GM23338 (cell line): ENCODE measurements around the gene TRIM72. TPM values are rescaled to one million over a fixed set of nuclear protein-coding genes. Genes with fewer than 3 reads are reported as not detected.

Source experiments
- ATAC-seq: fragments of 200-7000 bp; cut with Tn5 transposase; 3 replicates; pipeline ENCODE4 v1.9.1; 2020
- DNase-seq: peaks from one replicate; pipeline ENCODE4 v3.0.0-alpha.2; 2015; ENCODE audit warnings: low spot score
- H2AFZ ChIP-seq: fragments of 200-600 bp; sonication (generic); 2 replicates; pipeline ENCODE4 v1.8.0; 2016; ENCODE audit warnings: antibody characterized with exemption, mild to moderate bottlenecking, moderate library complexity
- H3F3A ChIP-seq: fragments of 200-600 bp; sonication (generic); replicated peaks from 2 replicates; pipeline ENCODE4 v1.8.0; 2017; ENCODE audit warnings: antibody characterized with exemption, mixed run types, low read depth
- H3K27ac ChIP-seq: fragments of 200-600 bp; sonication (generic); 2 replicates; pipeline ENCODE4 v1.6.1; 2016; ENCODE audit warnings: low read depth
- H3K27me3 ChIP-seq: fragments of 200-600 bp; sonication (generic); 2 replicates; pipeline ENCODE4 v1.8.0; 2016; ENCODE audit warnings: mild to moderate bottlenecking, mixed run types, moderate library complexity; ENCODE audit not compliant: insufficient read depth
- H3K36me3 ChIP-seq: fragments of 200-600 bp; sonication (generic); 2 replicates; pipeline ENCODE4 v1.8.0; 2016; ENCODE audit warnings: mild to moderate bottlenecking; ENCODE audit not compliant: insufficient read depth
- H3K4me1 ChIP-seq: fragments of 200-600 bp; sonication (generic); 2 replicates; pipeline ENCODE4 v1.8.0; 2016; ENCODE audit warnings: mild to moderate bottlenecking, moderate library complexity; ENCODE audit not compliant: insufficient read depth
- H3K4me2 ChIP-seq: fragments of 200-600 bp; sonication (generic); 2 replicates; pipeline ENCODE4 v1.7.1; 2017; ENCODE audit warnings: mixed run types
- H3K4me3 ChIP-seq: fragments of 200-600 bp; sonication (generic); 2 replicates; pipeline ENCODE4 v1.6.1; 2016; ENCODE audit warnings: mixed run types
- H3K79me2 ChIP-seq: fragments of 200-600 bp; sonication (generic); replicated peaks from 2 replicates; pipeline ENCODE4 v1.8.0; 2017; ENCODE audit warnings: mild to moderate bottlenecking; ENCODE audit not compliant: insufficient read depth
- H3K9me2 ChIP-seq: fragments of 200-600 bp; sonication (generic); 2 replicates; pipeline ENCODE4 v1.8.0; 2017; ENCODE audit not compliant: insufficient read depth
- H4K20me1 ChIP-seq: fragments of 200-600 bp; sonication (generic); replicated peaks from 2 replicates; pipeline ENCODE4 v1.8.0; 2017; ENCODE audit warnings: mild to moderate bottlenecking; ENCODE audit not compliant: insufficient read depth
- H3K27ac Mint-ChIP-seq: 2 replicates; pipeline ENCODE4 v1.8.0; 2020; ENCODE audit warnings: inconsistent platforms, mild to moderate bottlenecking, moderate library complexity, mixed read lengths
- H3K27me3 Mint-ChIP-seq: 3 replicates; pipeline ENCODE4 v1.8.0; 2022; ENCODE audit warnings: low read depth, mild to moderate bottlenecking, moderate library complexity, mixed read lengths, inconsistent platforms; ENCODE audit not compliant: insufficient read depth, poor library complexity
- H3K36me3 Mint-ChIP-seq: 3 replicates; pipeline ENCODE4 v1.8.0; 2021; ENCODE audit warnings: low read depth, mild to moderate bottlenecking, inconsistent platforms, moderate library complexity, mixed read lengths
- H3K4me1 Mint-ChIP-seq: 3 replicates; pipeline ENCODE4 v1.8.0; 2020; ENCODE audit warnings: mild to moderate bottlenecking, inconsistent platforms, mixed read lengths
- H3K4me3 Mint-ChIP-seq: 3 replicates; pipeline ENCODE4 v1.8.0; 2021; ENCODE audit warnings: moderate library complexity, mild to moderate bottlenecking, inconsistent platforms, mixed read lengths
- H3K9me3 Mint-ChIP-seq: 3 replicates; pipeline ENCODE4 v1.8.0; 2020; ENCODE audit warnings: moderate library complexity, mild to moderate bottlenecking, inconsistent platforms, mixed read lengths
- EZH2 ChIP-seq: fragments of 200-600 bp; sonication (generic); IDR thresholded peaks from one replicate; pipeline ENCODE4 v1.8.0; 2017; ENCODE audit warnings: antibody characterized with exemption, mild to moderate bottlenecking, low read depth; ENCODE audit not compliant: unreplicated experiment
- EZH2phosphoT487 ChIP-seq: fragments of 200-600 bp; sonication (generic); IDR thresholded peaks from one replicate; pipeline ENCODE4 v1.8.1; 2018; ENCODE audit warnings: antibody characterized with exemption; ENCODE audit not compliant: unreplicated experiment
- JUNB ChIP-seq: IDR thresholded peaks from one replicate; pipeline ENCODE4 v1.6.1; 2016; ENCODE audit warnings: antibody characterized with exemption; ENCODE audit not compliant: unreplicated experiment
- POLR2AphosphoS5 ChIP-seq: IDR thresholded peaks from 2 replicates; pipeline ENCODE4 v1.6.1; 2016; ENCODE audit warnings: antibody characterized with exemption, low read depth
- ZNF114 ChIP-seq: fragments of 250-450 bp; sonication (Bioruptor Pico); IDR thresholded peaks from 2 replicates; pipeline ENCODE4 v1.5.0; 2020; ENCODE audit warnings: mild to moderate bottlenecking, moderate library complexity
- ZNF331 ChIP-seq: fragments of 250-450 bp; sonication (Bioruptor Pico); IDR thresholded peaks from 2 replicates; pipeline ENCODE4 v1.5.0; 2020; ENCODE audit warnings: low read depth, mild to moderate bottlenecking, moderate library complexity
- polyA plus RNA-seq: library from polyadenylated mRNA; unstranded; fragments of >200 nt; fragmentation: Nextera tagmentation; extraction: Ambion mirVana; gene quantifications from 2 replicates; pipeline ENCODE4 v1.2.1, GENCODE V29; 2016
- total RNA-seq: library from RNA; depleted of rRNA; stranded (reverse); fragments of >200 nt; shearing (Covaris generic); gene quantifications from 2 replicates; pipeline ENCODE4 v1.2.3, GENCODE V29; 2014
- TF ChIP-seq, protein P1 (sequence below): IDR thresholded peaks from one replicate; pipeline ENCODE4 v1.6.1; 2018; ENCODE audit warnings: antibody characterized with exemption; ENCODE audit not compliant: unreplicated experiment
- TF ChIP-seq, protein P2 (sequence below): fragments of 250-450 bp; sonication (Bioruptor Pico); IDR thresholded peaks from 2 replicates; pipeline ENCODE4 v1.5.0; 2020; ENCODE audit warnings: mild to moderate bottlenecking, moderate library complexity

TRIM72 gene
- total and polyA plus RNA-seq, 2 experiments from 2014 or later, result 0.81 to 1.3 TPM

DNA sequence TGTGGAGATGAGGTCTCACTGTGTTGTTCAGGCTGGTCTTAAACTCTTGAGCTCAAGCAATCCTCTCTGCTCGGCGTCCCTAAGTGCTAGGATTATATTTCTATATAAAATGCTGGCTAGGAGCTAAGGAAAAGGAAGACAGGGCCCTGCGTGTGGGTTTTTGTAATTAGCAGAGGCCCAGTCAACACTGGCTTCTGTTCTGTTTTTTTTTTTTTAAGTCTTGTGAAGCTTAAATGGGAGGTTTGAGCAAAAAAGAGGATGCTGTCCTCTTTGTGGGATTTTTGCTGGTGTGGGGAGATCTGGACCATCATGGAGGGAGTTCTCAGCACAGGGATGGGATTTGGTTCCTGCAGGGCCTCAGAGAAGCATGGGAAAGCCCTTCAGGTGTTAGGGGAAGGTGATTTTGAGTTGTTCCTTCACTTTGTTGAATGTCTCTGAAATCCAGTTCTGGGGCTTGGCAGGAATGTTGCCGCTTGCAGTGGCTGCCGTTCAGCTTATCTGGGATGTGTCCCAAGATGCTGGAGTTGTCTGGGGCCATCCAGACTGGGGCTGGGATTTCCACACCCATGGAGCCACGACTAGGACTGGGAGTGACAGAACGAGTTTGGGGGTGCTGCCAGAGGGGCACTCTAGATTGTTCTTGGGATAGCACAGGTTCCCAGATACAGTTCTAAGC is 15.6 kb upstream of the TRIM72 start:
- peaks cover 73% of the 10 kb centered on the region for H3F3A ChIP-seq
- no peak overlapping the region for H3K4me3 Mint-ChIP-seq
- H3K27ac Mint-ChIP-seq, result peak overlapping the region; percentile 17; the same call in 1 of the 2 replicates
- peaks cover 7% of the 10 kb centered on the region for H3K27me3 ChIP-seq
- H3K4me1 ChIP-seq, result peaks cover 15% of the 10 kb centered on the region
- DNase-seq (no peak), ATAC-seq (no peak)
- H3K4me3 ChIP-seq, result no peak overlapping the region
- peaks cover 65% of the 10 kb centered on the region for H3K36me3 Mint-ChIP-seq
- H3K36me3 ChIP-seq, result peaks cover 32% of the 10 kb centered on the region
- H4K20me1 ChIP-seq, result peaks cover 68% of the 10 kb centered on the region
- no peaks in the 10 kb centered on the region for H3K9me2 ChIP-seq
- H3K27me3 Mint-ChIP-seq, result peaks cover 28% of the 10 kb centered on the region
- no peak overlapping the region for H3K4me2 ChIP-seq
- TF ChIP-seq POLR2AphosphoS5 (no peak), JUNB (no peak), ZNF114 (CRISPR knock-in tag) (no peak)
- TF ChIP-seq, protein P1, sequence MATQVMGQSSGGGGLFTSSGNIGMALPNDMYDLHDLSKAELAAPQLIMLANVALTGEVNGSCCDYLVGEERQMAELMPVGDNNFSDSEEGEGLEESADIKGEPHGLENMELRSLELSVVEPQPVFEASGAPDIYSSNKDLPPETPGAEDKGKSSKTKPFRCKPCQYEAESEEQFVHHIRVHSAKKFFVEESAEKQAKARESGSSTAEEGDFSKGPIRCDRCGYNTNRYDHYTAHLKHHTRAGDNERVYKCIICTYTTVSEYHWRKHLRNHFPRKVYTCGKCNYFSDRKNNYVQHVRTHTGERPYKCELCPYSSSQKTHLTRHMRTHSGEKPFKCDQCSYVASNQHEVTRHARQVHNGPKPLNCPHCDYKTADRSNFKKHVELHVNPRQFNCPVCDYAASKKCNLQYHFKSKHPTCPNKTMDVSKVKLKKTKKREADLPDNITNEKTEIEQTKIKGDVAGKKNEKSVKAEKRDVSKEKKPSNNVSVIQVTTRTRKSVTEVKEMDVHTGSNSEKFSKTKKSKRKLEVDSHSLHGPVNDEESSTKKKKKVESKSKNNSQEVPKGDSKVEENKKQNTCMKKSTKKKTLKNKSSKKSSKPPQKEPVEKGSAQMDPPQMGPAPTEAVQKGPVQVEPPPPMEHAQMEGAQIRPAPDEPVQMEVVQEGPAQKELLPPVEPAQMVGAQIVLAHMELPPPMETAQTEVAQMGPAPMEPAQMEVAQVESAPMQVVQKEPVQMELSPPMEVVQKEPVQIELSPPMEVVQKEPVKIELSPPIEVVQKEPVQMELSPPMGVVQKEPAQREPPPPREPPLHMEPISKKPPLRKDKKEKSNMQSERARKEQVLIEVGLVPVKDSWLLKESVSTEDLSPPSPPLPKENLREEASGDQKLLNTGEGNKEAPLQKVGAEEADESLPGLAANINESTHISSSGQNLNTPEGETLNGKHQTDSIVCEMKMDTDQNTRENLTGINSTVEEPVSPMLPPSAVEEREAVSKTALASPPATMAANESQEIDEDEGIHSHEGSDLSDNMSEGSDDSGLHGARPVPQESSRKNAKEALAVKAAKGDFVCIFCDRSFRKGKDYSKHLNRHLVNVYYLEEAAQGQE, result no peak
- H3K27ac ChIP-seq, result 0 out of 2 replicates have a peak overlapping the region, but pooled peaks have one; percentile 74
- H3K9me3 Mint-ChIP-seq, result peaks cover 3% of the 10 kb centered on the region; the same call in 2 of the 3 replicates
- H2AFZ ChIP-seq, result no peak overlapping the region
- H3K4me1 Mint-ChIP-seq, result peaks cover 15% of the 10 kb centered on the region
- H3K79me2 ChIP-seq, result peaks cover under 1% of the 10 kb centered on the region; the same call in 1 of the 2 replicates

DNA sequence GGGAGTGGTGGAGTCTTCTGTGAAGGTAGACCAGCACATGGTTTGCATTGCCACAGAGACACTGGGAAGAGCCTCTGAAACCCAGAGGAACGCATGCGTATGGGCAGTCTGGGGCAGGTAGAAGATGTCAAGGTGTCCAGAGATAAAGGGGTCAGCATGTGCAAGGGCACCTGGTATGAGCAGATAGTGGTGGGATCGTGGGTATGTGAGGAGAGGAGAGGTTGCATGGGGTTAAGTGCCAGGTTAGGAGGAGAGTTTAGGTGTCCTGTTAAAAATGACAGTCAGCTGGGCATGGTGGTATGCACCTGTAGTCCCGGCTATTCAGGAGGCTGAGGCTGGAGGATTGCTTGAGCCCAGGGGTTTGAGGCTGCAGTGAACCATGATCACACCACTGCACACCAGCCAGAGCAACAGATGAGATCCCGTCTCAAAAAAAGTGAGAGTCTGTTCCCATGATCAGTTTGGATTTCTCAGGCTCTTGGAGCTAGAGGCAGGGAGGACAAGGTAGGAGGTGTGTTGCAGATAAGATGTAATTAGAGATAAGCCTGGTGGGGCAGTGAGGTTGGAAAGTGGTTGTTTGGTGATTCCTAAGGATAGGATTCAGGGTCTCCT is 14.4 kb upstream of the TRIM72 start:
- peaks cover 15% of the 10 kb centered on the region for H3K4me1 Mint-ChIP-seq
- H3K27ac ChIP-seq, result peak overlapping the region; percentile 59; the same call in 1 of the 2 replicates
- no peak overlapping the region for H3K4me3 Mint-ChIP-seq
- H3K4me1 ChIP-seq, result peaks cover 16% of the 10 kb centered on the region
- no peaks in the 10 kb centered on the region for H3K79me2 ChIP-seq
- H3K36me3 ChIP-seq, result peaks cover 21% of the 10 kb centered on the region
- peaks cover 11% of the 10 kb centered on the region for H3K27me3 ChIP-seq
- H3K9me3 Mint-ChIP-seq, result peaks cover 3% of the 10 kb centered on the region; the same call in 2 of the 3 replicates
- H3K27me3 Mint-ChIP-seq, result peaks cover 27% of the 10 kb centered on the region
- no peak overlapping the region for H3K4me2 ChIP-seq
- H3K36me3 Mint-ChIP-seq, result peaks cover 53% of the 10 kb centered on the region
- peaks cover 65% of the 10 kb centered on the region for H3F3A ChIP-seq
- ATAC-seq (no peak), DNase-seq (no peak)
- no peak overlapping the region for H2AFZ ChIP-seq
- H3K9me2 ChIP-seq, result no peaks in the 10 kb centered on the region
- no peak overlapping the region for H3K4me3 ChIP-seq
- H3K27ac Mint-ChIP-seq, result peak overlapping the region; percentile 25; the same call in 1 of the 2 replicates
- H4K20me1 ChIP-seq, result peaks cover 58% of the 10 kb centered on the region
- TF ChIP-seq EZH2 (no peak), ZNF331 (CRISPR knock-in tag) (no peak), EZH2phosphoT487 (no peak), ZNF114 (CRISPR knock-in tag) (no peak)
- TF ChIP-seq, protein P2, sequence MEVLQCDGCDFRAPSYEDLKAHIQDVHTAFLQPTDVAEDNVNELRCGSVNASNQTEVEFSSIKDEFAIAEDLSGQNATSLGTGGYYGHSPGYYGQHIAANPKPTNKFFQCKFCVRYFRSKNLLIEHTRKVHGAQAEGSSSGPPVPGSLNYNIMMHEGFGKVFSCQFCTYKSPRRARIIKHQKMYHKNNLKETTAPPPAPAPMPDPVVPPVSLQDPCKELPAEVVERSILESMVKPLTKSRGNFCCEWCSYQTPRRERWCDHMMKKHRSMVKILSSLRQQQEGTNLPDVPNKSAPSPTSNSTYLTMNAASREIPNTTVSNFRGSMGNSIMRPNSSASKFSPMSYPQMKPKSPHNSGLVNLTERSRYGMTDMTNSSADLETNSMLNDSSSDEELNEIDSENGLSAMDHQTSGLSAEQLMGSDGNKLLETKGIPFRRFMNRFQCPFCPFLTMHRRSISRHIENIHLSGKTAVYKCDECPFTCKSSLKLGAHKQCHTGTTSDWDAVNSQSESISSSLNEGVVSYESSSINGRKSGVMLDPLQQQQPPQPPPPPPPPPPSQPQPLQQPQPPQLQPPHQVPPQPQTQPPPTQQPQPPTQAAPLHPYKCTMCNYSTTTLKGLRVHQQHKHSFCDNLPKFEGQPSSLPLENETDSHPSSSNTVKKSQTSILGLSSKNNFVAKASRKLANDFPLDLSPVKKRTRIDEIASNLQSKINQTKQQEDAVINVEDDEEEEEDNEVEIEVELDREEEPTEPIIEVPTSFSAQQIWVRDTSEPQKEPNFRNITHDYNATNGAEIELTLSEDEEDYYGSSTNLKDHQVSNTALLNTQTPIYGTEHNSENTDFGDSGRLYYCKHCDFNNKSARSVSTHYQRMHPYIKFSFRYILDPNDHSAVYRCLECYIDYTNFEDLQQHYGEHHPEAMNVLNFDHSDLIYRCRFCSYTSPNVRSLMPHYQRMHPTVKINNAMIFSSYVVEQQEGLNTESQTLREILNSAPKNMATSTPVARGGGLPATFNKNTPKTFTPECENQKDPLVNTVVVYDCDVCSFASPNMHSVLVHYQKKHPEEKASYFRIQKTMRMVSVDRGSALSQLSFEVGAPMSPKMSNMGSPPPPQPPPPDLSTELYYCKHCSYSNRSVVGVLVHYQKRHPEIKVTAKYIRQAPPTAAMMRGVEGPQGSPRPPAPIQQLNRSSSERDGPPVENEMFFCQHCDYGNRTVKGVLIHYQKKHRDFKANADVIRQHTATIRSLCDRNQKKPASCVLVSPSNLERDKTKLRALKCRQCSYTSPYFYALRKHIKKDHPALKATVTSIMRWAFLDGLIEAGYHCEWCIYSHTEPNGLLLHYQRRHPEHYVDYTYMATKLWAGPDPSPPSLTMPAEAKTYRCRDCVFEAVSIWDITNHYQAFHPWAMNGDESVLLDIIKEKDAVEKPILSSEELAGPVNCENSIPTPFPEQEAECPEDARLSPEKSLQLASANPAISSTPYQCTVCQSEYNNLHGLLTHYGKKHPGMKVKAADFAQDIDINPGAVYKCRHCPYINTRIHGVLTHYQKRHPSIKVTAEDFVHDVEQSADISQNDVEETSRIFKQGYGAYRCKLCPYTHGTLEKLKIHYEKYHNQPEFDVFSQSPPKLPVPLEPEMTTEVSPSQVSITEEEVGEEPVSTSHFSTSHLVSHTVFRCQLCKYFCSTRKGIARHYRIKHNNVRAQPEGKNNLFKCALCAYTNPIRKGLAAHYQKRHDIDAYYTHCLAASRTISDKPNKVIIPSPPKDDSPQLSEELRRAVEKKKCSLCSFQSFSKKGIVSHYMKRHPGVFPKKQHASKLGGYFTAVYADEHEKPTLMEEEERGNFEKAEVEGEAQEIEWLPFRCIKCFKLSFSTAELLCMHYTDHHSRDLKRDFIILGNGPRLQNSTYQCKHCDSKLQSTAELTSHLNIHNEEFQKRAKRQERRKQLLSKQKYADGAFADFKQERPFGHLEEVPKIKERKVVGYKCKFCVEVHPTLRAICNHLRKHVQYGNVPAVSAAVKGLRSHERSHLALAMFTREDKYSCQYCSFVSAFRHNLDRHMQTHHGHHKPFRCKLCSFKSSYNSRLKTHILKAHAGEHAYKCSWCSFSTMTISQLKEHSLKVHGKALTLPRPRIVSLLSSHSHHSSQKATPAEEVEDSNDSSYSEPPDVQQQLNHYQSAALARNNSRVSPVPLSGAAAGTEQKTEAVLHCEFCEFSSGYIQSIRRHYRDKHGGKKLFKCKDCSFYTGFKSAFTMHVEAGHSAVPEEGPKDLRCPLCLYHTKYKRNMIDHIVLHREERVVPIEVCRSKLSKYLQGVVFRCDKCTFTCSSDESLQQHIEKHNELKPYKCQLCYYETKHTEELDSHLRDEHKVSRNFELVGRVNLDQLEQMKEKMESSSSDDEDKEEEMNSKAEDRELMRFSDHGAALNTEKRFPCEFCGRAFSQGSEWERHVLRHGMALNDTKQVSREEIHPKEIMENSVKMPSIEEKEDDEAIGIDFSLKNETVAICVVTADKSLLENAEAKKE (CRISPR knock-in tag), result no peak
